Measurements from ENCODE around the gene GSG1L. TPM values are rescaled to one million over a fixed set of nuclear protein-coding genes. Genes with fewer than 3 reads are reported as not detected.

The GSG1L gene
- total RNA-seq, 1 donor from 2014 or later: not detected

DNA sequence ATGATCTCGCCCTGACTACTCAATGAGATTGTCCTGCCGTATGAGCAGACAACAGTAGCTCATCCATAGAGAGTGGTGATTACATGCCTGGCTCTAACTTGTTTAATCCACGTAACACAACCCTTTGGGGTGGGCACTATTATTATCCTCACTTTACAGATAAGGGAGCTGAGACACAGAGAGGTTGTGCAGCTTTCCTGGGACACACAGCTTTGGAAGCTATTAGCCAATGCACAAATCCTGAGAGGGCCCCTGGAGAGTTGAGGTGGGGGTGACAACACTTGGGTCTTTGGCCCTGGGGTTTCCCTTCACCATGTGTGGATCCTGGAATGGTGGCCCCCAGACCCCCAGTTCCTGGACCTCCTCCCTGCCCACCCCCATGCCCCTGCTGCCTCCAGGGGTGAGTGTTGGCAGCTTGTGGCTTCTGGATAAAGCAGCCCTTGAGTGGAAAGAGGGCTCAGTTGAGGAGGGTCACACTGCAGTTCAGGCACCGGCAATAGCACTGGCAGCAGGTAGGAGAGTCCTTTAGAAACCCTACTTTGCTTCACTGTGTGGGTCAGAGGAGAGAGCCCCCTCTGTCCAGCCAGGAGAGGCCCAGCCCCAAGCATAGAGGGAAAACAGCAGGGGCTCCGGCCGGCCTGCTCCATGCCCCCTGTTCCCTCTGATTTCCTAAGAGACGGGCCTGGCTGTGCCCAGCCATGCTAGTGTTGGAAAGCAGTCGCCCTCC is 282.9 kb downstream of the GSG1L start:
- intact Hi-C loops (cut with DNase I): loop anchor here (1.0 kb wide), 1 partner anchor 290 kb away; no protein-coding TSS in a partner anchor
- Histone ChIP-seq H3K36me3 (peaks cover 0 to 6% of the 10 kb centered on the region in 2 donors), H3K27me3 (no peaks in the 10 kb centered on the region), H3K4me3 (no peak overlapping the region), H3K27ac (peak overlapping the region; percentile 20 to 44), H3K9me3 (no peaks in the 10 kb centered on the region), H3K4me1 (peaks cover 4 to 14% of the 10 kb centered on the region in 2 donors)
- DNase-seq (ENCODE audit: low spot score in 2 of 2): no peak
- TF ChIP-seq, protein P1, sequence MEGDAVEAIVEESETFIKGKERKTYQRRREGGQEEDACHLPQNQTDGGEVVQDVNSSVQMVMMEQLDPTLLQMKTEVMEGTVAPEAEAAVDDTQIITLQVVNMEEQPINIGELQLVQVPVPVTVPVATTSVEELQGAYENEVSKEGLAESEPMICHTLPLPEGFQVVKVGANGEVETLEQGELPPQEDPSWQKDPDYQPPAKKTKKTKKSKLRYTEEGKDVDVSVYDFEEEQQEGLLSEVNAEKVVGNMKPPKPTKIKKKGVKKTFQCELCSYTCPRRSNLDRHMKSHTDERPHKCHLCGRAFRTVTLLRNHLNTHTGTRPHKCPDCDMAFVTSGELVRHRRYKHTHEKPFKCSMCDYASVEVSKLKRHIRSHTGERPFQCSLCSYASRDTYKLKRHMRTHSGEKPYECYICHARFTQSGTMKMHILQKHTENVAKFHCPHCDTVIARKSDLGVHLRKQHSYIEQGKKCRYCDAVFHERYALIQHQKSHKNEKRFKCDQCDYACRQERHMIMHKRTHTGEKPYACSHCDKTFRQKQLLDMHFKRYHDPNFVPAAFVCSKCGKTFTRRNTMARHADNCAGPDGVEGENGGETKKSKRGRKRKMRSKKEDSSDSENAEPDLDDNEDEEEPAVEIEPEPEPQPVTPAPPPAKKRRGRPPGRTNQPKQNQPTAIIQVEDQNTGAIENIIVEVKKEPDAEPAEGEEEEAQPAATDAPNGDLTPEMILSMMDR (IDR thresholded peaks at IDR 0.05): no peak

DNA sequence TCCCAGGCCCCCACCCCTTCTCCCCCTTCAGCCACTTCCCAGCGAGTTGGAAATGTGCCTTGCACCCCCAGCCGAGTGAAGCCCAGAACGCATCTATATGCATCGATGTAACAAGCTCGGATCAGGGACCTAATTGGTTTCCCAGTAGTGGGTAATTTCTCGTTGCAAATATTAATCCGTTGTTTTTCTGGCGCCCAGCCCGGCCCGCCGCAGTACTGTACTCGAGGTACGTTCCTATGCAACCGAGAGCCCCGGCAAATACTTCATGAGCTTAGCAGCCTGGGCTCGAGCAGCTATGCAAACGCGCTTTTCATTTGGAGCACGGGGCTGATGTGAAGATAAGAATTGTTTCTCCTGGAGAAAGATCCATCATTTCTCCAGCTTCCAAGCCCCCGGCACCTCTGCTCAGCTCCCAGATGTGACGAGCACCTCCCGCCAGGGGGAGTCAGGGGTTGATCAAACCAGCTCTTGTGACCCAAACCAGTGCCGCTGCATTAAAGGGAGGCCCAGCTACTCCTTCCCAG is 283.8 kb downstream of the GSG1L start:
- Histone ChIP-seq H3K27ac (peak overlapping the region in 1 of 2 donors; percentile 16), H3K4me3 (peak overlapping the region in 1 of 2 donors; percentile 33), H3K27me3 (no peaks in the 10 kb centered on the region), H3K9me3 (no peaks in the 10 kb centered on the region), H3K36me3 (peaks cover 0 to 6% of the 10 kb centered on the region in 2 donors), H3K4me1 (peaks cover 4 to 14% of the 10 kb centered on the region in 2 donors)
- TF ChIP-seq, protein P1 (IDR thresholded peaks at IDR 0.05): peak; percentile 38 to 56 (median 44)
- intact Hi-C loops (cut with DNase I): loop anchor here (1.0 kb wide), 1 partner anchor 291 kb away; no protein-coding TSS in a partner anchor
- DNase-seq (ENCODE audit: low spot score in 2 of 2): no peak

DNA sequence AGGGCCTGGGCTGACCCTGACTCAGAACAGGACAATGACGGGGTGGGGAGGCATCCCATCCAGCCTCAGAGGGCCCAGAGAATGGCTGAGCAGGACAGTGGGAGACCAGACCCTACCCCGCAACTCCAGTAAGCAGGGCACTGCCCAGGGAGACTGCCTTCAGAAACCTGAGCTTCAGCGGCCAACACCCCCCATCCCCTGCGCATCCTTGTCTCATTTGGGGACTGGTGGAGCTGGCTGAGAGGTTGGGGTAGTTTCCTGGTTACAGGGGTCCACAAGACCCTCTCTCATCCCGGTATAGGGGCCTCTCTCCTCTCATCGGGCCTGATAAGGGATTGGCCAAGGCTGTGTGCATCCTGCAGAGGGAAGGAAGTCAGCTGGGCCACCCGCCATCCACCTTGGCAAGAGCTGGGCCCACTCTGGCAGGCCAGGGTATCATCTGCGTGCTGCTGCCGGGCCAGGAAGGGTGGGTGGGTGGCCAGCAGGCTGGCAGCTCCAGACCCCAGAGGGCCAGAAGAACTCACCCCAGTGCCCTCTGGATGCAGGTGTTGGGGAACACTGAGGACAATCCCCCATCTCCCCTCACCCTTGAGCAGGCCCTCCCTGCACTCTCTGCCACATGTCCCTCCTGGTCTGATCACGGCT is 284.5 kb downstream of the GSG1L start:
- no peaks in the 10 kb centered on the region for H3K9me3 ChIP-seq
- no peaks in the 10 kb centered on the region for H3K27me3 ChIP-seq
- H3K4me1 ChIP-seq: peaks cover 4 to 14% of the 10 kb centered on the region in 2 donors
- no peak overlapping the region for H3K27ac ChIP-seq
- TF ChIP-seq, protein P1 (IDR thresholded peaks at IDR 0.05): no peak
- H3K36me3 ChIP-seq: peaks cover 0 to 6% of the 10 kb centered on the region in 2 donors
- DNase-seq (ENCODE audit: low spot score in 2 of 2): no peak
- intact Hi-C loops (cut with DNase I): no loop called here
- peak overlapping the region in 1 of 2 donors; percentile 33 for H3K4me3 ChIP-seq

DNA sequence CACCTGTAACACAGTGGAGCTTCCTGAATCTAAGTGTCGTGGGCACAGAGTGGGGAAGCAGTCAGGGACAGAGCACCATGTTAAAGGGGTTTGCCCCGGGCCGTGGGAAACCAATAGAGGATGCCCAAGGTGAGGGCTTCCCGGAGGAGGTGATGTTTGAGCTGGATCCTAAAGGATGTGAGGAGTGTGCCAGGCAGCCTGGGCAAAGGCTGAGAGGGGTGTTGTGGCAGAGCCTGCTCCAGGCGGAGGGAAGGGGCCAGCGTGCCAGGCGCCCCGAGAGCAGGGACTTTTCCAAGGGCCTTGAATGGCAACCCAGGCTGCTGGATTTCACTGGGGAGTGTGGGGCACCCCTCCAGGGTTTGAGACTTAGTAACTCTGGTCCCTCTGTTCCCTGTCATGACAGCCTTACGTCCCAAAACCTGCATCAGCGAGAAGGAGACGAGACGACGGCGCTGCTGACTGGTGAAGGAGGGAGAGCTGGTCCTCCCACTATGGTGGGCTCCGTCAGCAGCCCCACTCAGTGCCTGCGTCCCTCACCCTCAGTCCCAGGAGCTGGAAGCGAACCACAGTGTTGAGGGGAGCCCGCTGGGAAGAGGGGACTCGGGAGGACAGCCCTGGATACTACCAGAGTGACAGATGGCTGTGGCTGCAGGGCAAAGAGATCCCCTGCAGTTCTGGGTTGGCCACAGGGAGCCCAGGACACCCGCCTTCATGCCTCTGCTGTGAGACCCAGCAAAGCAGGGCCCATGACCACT is 285.2 kb downstream of the GSG1L start:
- no peak overlapping the region for H3K27ac ChIP-seq
- intact Hi-C loops (cut with DNase I): no loop called here
- TF ChIP-seq, protein P1 (IDR thresholded peaks at IDR 0.05): no peak
- no peak for DNase-seq (ENCODE audit: low spot score in 2 of 2)
- H3K27me3 ChIP-seq: no peaks in the 10 kb centered on the region
- no peaks in the 10 kb centered on the region for H3K9me3 ChIP-seq
- H3K4me1 ChIP-seq: peaks cover 4 to 14% of the 10 kb centered on the region in 2 donors
- peaks cover 0 to 6% of the 10 kb centered on the region in 2 donors for H3K36me3 ChIP-seq
- no peak overlapping the region for H3K4me3 ChIP-seq

DNA sequence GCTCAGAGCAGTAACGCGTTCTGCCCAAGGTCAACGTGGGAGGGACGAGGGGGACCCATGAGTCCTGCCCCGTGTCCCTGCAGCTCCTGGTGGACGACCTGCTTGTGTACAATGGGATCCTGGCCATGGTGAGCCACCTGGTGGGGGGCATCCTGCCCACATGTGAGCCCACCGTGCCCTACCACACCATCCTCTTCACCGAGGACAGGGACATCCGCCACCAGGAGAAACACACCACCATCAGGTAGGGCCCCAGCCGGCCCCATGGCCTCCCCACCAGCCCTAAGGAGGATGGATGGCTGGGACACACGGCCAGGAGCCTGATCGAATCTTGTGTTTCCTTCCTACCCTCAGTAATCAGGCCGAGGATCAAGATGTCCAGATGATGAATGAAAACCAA is 286.0 kb downstream of the GSG1L start:
- no peaks in the 10 kb centered on the region for H3K27me3 ChIP-seq
- peaks cover 4 to 14% of the 10 kb centered on the region in 2 donors for H3K4me1 ChIP-seq
- intact Hi-C loops (cut with DNase I): no loop called here
- DNase-seq (ENCODE audit: low spot score in 2 of 2): no peak
- no peak overlapping the region for H3K27ac ChIP-seq
- TF ChIP-seq, protein P1 (IDR thresholded peaks at IDR 0.05): no peak
- H3K4me3 ChIP-seq: no peak overlapping the region
- no peaks in the 10 kb centered on the region for H3K9me3 ChIP-seq
- peaks cover 0 to 6% of the 10 kb centered on the region in 2 donors for H3K36me3 ChIP-seq
